GM19193 (cell line): ENCODE results near the gene SELENOP.

Experiments used
- POLR2A ChIP-seq: IDR thresholded peaks from 4 replicates; pipeline ENCODE4 v1.6.1; 2011; ENCODE audit not compliant: insufficient read depth, insufficient read length; ENCODE audit errors: extremely low read depth

Gene SELENOP

GRCh38 chr5:42807722-42808447 is 3.8 kb downstream of the SELENOP start:
- TF ChIP-seq POLR2A = no peak

- TF ChIP-seq POLR2A = no peak
Measured at GRCh38 chr5:42806701-42807262, 4.9 kb downstream of the SELENOP start.

GRCh38 chr5:42806004-42806700 is 5.5 kb downstream of the SELENOP start:
- no peak for TF ChIP-seq POLR2A

- no peak for TF ChIP-seq POLR2A
Measured at GRCh38 chr5:42804717-42805339, 6.9 kb downstream of the SELENOP start.

- TF ChIP-seq POLR2A = no peak
Measured at GRCh38 chr5:42801516-42802166, 10.1 kb downstream of the SELENOP start.

- no peak for TF ChIP-seq POLR2A
Measured at GRCh38 chr5:42800748-42801330, 10.9 kb downstream of the SELENOP start.

- no peak for TF ChIP-seq POLR2A
Measured at GRCh38 chr5:42799668-42800114, 12.0 kb downstream of the SELENOP start.

GRCh38 chr5:42799241-42799608 is 12.5 kb downstream of the SELENOP start:
- TF ChIP-seq POLR2A = no peak

GRCh38 chr5:42798284-42799240 is 13.1 kb downstream of the SELENOP start:
- no peak for TF ChIP-seq POLR2A

- TF ChIP-seq POLR2A = no peak
Measured at GRCh38 chr5:42791151-42791550, 20.5 kb downstream of the SELENOP start.

GRCh38 chr5:42787845-42788244 is 23.8 kb downstream of the SELENOP start:
- no peak for TF ChIP-seq POLR2A

GRCh38 chr5:42787073-42787472 is 24.6 kb downstream of the SELENOP start:
- TF ChIP-seq POLR2A = no peak

GRCh38 chr5:42785756-42786155 is 25.9 kb downstream of the SELENOP start:
- TF ChIP-seq POLR2A = no peak
